Upper lobe of right lung (tissue), 1 donor: ENCODE data around the gene PLCB1. TPM values are rescaled to one million over a fixed set of nuclear protein-coding genes. Genes with fewer than 3 reads are reported as not detected.
"Not testable (repeated sequence)": the region's sequence is repeated elsewhere in the genome, so short reads cannot be mapped to it uniquely, and the experiment has no call there.

Source experiments
- ATAC-seq: fragments of 200-7000 bp; cut with Tn5 transposase; one replicate; pipeline ENCODE4 v1.9.1; 2020; ENCODE audit warnings: mild to moderate bottlenecking, moderate library complexity
- DNase-seq: peaks from one replicate; pipeline ENCODE4 v3.0.0-alpha.2; 2020
- H3K27ac ChIP-seq: fragments of 200-600 bp; one replicate; pipeline ENCODE4 v1.8.0; 2022
- H3K27me3 ChIP-seq: fragments of 200-600 bp; one replicate; pipeline ENCODE4 v1.8.0; 2022; ENCODE audit warnings: mild to moderate bottlenecking
- H3K36me3 ChIP-seq: fragments of 200-600 bp; one replicate; pipeline ENCODE4 v1.8.0; 2022
- H3K4me1 ChIP-seq: fragments of 200-600 bp; one replicate; pipeline ENCODE4 v1.8.0; 2022
- H3K4me3 ChIP-seq: fragments of 200-600 bp; one replicate; pipeline ENCODE4 v1.8.0; 2022; ENCODE audit warnings: mild to moderate bottlenecking
- H3K9me3 ChIP-seq: fragments of 200-600 bp; one replicate; pipeline ENCODE4 v1.8.0; 2022
- intact Hi-C: fragments of 100-400 bp; cut with DNase I; formaldehyde crosslinking; loops from one replicate; pipeline ENCODE4 v1.11.0; 2022
- total RNA-seq: library from RNA; stranded (reverse); fragmentation: NEBNext Ultra II Directional; extraction: Animal tissue kit (Norgen Biotek cat#: 25700); gene quantifications from one replicate; pipeline ENCODE4 v1.2.1, GENCODE V29; 2021
- TF ChIP-seq, protein P1 (sequence below): fragments of 200-600 bp; IDR thresholded peaks from one replicate; pipeline ENCODE4 v1.8.0; 2022; ENCODE audit warnings: antibody characterized with exemption
- donor health status: DM: no; HTN: yes; CAD: no; lungs with severe emphysema.

PLCB1 gene
- total RNA-seq, 1 donor from 2014 or later = 12.4 TPM

DNA sequence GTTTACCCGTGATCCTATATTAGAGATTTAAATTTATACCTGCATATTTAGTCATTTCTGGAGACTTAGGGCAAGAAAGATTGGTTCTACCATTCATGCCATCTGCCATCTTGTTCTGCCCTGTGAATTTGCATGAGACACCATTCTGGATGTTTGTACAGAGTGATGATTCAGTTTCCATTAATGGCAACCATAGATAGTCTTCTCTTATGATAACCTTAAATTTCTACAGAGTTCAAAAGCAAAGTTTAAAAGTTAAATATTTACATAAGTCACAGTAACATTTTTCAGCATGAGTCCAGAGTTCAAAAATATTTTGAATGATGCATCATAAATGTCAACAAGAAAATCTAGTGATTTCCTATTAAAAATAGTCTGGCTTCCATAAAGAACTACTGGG, 23.2 kb downstream of the PLCB1 start:
- no peak for DNase-seq

DNA sequence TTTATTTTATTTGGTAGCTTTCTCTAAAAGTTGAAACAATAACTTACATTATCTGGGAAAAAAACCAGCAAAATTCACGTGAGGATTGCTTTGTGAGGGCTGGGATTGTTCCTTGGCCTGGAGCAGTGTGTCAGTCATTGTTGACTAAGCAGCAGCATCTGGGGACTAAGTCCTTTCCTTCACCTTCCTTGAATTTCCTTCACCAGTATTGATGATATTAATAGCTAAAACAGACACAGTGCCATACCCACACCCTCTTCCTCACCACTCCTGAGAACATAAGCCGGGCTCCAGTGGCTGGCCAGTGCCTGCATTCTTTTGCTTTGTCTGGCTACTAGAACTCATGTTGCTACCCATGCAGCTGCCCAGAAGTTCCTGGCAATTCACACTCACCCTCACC, 23.7 kb downstream of the PLCB1 start:
- TF ChIP-seq, protein P1, sequence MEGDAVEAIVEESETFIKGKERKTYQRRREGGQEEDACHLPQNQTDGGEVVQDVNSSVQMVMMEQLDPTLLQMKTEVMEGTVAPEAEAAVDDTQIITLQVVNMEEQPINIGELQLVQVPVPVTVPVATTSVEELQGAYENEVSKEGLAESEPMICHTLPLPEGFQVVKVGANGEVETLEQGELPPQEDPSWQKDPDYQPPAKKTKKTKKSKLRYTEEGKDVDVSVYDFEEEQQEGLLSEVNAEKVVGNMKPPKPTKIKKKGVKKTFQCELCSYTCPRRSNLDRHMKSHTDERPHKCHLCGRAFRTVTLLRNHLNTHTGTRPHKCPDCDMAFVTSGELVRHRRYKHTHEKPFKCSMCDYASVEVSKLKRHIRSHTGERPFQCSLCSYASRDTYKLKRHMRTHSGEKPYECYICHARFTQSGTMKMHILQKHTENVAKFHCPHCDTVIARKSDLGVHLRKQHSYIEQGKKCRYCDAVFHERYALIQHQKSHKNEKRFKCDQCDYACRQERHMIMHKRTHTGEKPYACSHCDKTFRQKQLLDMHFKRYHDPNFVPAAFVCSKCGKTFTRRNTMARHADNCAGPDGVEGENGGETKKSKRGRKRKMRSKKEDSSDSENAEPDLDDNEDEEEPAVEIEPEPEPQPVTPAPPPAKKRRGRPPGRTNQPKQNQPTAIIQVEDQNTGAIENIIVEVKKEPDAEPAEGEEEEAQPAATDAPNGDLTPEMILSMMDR = no peak
- no peaks in the 10 kb centered on the region for H3K27me3 ChIP-seq
- intact Hi-C loops = no loop called here
- H3K4me1 ChIP-seq = peaks cover 22% of the 10 kb centered on the region
- no peak overlapping the region for H3K4me3 ChIP-seq
- no peak for DNase-seq
- H3K27ac ChIP-seq = no peak overlapping the region
- no peaks in the 10 kb centered on the region for H3K36me3 ChIP-seq
- ATAC-seq = no peak
- H3K9me3 ChIP-seq = no peaks in the 10 kb centered on the region

More for the DNA sequence above, 23.2 kb downstream of the PLCB1 start:
- TF ChIP-seq, protein P1 = no peak
- ATAC-seq = no peak
- no peak overlapping the region for H3K27ac ChIP-seq
- no peaks in the 10 kb centered on the region for H3K36me3 ChIP-seq
- H3K27me3 ChIP-seq = no peaks in the 10 kb centered on the region
- peaks cover 27% of the 10 kb centered on the region for H3K4me1 ChIP-seq
- intact Hi-C loops = no loop called here
- no peak overlapping the region for H3K4me3 ChIP-seq
- no peaks in the 10 kb centered on the region for H3K9me3 ChIP-seq

DNA sequence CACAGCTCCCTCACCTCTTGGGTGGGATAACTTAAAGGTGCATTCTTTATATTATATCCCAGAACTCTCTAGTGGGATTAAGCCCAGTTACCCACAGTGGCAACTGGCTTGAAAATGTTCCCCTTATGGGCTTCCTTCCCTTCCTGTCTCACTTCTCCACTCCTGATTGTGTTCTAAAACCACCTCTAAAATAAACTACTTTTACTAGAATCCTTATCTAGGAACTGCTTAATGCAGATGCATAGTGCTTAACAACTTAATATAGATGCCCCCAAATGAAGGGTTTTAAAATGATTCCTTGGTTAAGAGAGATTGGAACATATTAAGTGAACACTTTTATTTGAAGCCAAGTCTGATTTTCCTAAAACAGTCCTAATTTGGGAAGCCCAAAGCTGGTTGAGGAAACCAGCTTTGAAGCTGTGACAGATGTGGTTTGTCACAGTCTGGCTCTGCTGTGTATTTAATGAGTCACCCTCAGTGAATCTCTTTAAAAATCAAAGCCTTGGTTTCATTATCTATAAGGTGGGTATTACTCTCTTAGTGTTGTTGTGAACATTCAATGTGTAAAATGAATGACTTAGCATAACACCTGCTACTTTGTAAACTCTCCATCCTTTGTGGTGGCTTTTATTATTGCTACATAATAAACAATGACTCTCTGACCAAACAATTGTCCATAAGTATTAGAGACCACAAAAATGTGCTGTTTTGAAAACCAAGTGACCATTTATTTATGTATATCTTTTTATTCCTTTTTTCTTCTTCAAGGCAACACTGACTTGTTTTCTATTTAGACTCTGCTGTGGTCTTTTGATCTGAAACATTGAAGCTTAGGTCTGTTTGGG, 24.4 kb downstream of the PLCB1 start:
- no peaks in the 10 kb centered on the region for H3K9me3 ChIP-seq
- ATAC-seq (no peak), DNase-seq (no peak)
- H3K36me3 ChIP-seq = no peaks in the 10 kb centered on the region
- H3K27me3 ChIP-seq = no peaks in the 10 kb centered on the region
- H3K4me1 ChIP-seq = peaks cover 25% of the 10 kb centered on the region
- no peak overlapping the region for H3K27ac ChIP-seq
- intact Hi-C loops = no loop called here
- TF ChIP-seq, protein P1 = no peak
- no peak overlapping the region for H3K4me3 ChIP-seq

DNA sequence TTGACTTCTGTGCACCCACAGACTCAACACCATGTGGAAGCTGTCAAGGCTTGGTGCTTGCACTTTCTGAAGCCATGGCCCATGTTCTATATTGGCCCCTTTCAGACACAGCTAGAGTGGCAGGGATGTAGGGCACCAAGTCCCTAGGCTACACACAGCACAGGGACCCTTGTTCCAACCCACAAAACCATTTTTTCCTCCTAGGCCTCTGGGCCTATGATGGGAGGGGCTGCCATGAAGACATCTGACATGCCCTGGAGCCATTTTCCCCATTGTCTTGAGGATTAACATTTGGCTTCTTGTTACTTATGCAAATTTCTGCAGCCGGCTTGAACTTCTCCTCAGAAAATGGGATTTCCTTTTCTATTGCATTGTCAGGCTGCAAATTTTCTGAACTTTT, 27.2 kb downstream of the PLCB1 start:
- H3K4me1 ChIP-seq = peaks cover 26% of the 10 kb centered on the region
- ATAC-seq, H3K27me3 ChIP-seq, H3K27ac ChIP-seq, DNase-seq, H3K9me3 ChIP-seq, intact Hi-C loops, H3K36me3 ChIP-seq, H3K4me3 ChIP-seq: not testable (repeated sequence)

DNA sequence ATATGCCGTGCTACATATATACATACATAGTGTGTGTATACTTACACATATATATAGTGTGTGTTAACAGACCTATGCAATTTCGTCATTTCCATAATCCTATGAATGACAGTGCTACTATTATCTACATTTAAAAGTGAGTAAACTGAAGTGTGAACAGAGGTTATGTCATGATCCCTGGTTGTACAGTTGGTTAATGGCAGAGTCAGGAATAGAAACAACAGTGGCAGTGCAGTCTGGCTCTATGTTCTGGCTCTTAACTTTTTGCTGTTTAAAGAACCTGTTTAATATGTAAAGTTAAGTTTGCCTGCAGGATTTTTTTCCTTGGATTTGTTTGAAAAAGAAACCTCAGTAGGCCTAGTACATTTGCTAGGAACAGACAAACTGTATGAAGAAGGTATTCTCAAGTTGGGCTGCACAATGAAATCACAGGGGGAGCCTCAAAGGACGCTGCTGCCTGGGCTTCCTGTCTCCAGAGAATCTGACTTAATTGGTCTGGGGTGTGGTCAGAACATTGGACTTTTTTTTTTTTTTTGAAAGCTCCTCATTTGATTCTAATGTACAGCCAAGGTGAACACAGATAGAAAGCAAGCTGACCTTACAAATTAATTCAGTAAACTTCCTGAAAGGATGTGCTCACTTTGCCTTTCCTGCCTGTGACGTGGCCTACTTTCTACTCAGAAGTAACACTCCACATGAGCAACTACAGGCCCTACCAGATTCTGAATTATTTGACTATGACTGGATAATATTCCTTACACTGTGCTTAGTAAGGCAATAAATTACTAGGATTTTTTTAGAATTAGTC, 29.4 kb downstream of the PLCB1 start:
- no peaks in the 10 kb centered on the region for H3K27me3 ChIP-seq
- H3K36me3 ChIP-seq = no peaks in the 10 kb centered on the region
- DNase-seq (no peak), ATAC-seq (no peak)
- no peak overlapping the region for H3K27ac ChIP-seq
- H3K9me3 ChIP-seq = no peaks in the 10 kb centered on the region
- H3K4me1 ChIP-seq = peaks cover 13% of the 10 kb centered on the region
- TF ChIP-seq, protein P1 = no peak
- H3K4me3 ChIP-seq = no peak overlapping the region
- intact Hi-C loops = no loop called here

DNA sequence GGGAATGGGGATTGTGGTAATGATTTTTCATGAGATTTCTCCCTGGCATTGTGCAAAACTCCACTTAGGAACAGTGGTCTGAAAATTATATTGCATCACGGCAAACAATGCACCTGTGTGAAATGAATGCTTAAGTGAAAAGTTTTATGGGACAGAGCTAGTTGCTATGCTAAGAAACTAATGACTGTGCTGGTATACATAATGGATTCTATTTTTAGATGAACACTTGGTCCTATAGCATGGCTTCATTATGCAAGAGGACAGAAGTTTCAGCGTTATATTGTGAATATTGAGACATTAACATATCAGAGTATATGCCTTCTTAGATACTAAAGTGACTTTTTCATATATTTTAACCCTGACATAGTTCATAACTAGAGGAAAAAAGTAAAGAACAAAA, 30.5 kb downstream of the PLCB1 start:
- TF ChIP-seq, protein P1 = no peak
- intact Hi-C loops = no loop called here
- no peak for ATAC-seq
- Histone ChIP-seq H3K4me1 (peaks cover 4% of the 10 kb centered on the region), H3K9me3 (no peaks in the 10 kb centered on the region), H3K27me3 (no peaks in the 10 kb centered on the region), H3K36me3 (no peaks in the 10 kb centered on the region), H3K4me3 (no peak overlapping the region), H3K27ac (no peak overlapping the region)
- DNase-seq = no peak
